Measurements from ENCODE around the gene TPRG1L. TPM values are rescaled to one million over a fixed set of nuclear protein-coding genes. Genes with fewer than 3 reads are reported as not detected.
A peak's percentile ranks its signal among the peaks of the same experiment; 100 is the strongest.

The TPRG1L gene
- total RNA-seq, 1 donor from 2014 or later = 26.5 TPM

DNA sequence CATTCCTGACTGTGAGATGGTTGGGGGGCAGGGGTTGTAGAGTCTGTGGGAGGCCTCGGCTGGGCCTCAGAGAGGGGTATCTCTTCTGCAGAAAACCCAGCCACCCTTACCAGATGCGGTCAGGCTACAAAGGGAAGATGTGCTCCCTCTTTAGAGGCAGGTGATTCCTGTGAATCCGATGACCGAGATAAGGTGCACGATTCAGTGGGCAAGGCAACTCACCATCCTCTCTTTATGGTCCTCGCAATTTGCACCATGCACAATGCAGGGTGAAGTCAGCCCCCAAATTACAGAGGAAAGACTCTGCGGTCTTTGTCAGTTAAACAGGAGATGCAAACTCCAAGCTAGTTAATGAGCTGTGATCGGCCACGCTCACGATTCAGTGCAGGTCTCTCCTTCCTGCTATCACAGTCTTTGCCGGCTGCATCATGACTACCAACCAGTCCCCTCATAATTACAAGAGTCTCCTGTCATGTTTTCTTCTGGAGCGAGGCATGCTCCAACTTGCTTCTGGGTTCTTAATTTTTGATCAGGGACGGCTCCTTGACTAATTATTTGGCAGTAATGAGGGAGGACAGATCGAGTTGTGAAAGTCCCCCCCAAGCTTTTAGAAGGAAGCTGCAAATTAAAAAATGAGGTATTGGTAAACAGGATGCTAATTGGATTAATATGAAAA, 40.0 kb downstream of the TPRG1L start:
- H3K27ac Mint-ChIP-seq = peak overlapping the region; percentile 91
- H3K27me3 Mint-ChIP-seq = no peaks in the 10 kb centered on the region
- no peaks in the 10 kb centered on the region for H3K36me3 Mint-ChIP-seq (ENCODE audit: low read depth)
- POLR2A ChIA-PET = interaction anchor here (0.9 to 4.9 kb wide), 5 partner anchors 9 to 14 kb away, joined by 3 to 89 read pairs (median 3); partner anchors contain the start of gene TP73
- ATAC-seq (ENCODE audit: low read depth) (no peak), DNase-seq (no peak)
- TF ChIP-seq, protein P1, sequence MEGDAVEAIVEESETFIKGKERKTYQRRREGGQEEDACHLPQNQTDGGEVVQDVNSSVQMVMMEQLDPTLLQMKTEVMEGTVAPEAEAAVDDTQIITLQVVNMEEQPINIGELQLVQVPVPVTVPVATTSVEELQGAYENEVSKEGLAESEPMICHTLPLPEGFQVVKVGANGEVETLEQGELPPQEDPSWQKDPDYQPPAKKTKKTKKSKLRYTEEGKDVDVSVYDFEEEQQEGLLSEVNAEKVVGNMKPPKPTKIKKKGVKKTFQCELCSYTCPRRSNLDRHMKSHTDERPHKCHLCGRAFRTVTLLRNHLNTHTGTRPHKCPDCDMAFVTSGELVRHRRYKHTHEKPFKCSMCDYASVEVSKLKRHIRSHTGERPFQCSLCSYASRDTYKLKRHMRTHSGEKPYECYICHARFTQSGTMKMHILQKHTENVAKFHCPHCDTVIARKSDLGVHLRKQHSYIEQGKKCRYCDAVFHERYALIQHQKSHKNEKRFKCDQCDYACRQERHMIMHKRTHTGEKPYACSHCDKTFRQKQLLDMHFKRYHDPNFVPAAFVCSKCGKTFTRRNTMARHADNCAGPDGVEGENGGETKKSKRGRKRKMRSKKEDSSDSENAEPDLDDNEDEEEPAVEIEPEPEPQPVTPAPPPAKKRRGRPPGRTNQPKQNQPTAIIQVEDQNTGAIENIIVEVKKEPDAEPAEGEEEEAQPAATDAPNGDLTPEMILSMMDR (IDR thresholded peaks at IDR 0.05) = no peak
- H3K4me3 Mint-ChIP-seq = peak overlapping the region; percentile 44
- intact Hi-C loops (cut with micrococcal nuclease) = no loop called here
- no peaks in the 10 kb centered on the region for H3K9me3 Mint-ChIP-seq
- CTCF ChIA-PET = interaction anchor here (2.2 kb wide), 1 partner anchor 12 kb away, joined by 9 read pairs; no protein-coding TSS in a partner anchor
- H3K4me1 Mint-ChIP-seq = peaks cover 50% of the 10 kb centered on the region

DNA sequence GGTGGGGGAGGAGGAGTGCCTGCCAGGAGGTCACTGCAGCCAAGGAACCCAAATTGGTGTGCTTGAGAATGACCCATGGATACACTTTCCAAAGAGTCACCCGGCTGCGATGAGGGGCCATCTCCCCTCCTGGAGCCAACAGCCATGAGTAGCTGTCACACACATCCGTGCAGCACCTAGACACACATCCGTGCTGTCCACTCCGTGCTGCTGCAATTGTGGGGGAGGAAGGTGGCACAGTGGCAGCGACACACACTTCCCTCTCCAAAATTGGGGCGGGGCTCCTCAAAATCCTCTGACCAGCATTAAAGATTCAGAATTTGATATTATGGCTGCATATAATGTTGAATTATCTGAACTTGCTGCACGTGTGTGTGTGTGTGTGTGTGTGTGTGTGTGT, 43.3 kb downstream of the TPRG1L start:
- peak overlapping the region; percentile 15 for H3K27ac Mint-ChIP-seq
- ATAC-seq (ENCODE audit: low read depth) (no peak), DNase-seq (no peak)
- H3K27me3 Mint-ChIP-seq = no peaks in the 10 kb centered on the region
- no peaks in the 10 kb centered on the region for H3K9me3 Mint-ChIP-seq
- intact Hi-C loops (cut with micrococcal nuclease) = no loop called here
- no peak overlapping the region for H3K4me3 Mint-ChIP-seq
- CTCF ChIA-PET = no interaction called here
- TF ChIP-seq, protein P1 (IDR thresholded peaks at IDR 0.05) = no peak
- POLR2A ChIA-PET = interaction anchor here (1.3 to 4.9 kb wide), 4 partner anchors 9 to 19 kb away, joined by 4 to 89 read pairs (median 26); partner anchors contain the start of gene WRAP73
- H3K4me1 Mint-ChIP-seq = peaks cover 63% of the 10 kb centered on the region
- no peaks in the 10 kb centered on the region for H3K36me3 Mint-ChIP-seq (ENCODE audit: low read depth)

DNA sequence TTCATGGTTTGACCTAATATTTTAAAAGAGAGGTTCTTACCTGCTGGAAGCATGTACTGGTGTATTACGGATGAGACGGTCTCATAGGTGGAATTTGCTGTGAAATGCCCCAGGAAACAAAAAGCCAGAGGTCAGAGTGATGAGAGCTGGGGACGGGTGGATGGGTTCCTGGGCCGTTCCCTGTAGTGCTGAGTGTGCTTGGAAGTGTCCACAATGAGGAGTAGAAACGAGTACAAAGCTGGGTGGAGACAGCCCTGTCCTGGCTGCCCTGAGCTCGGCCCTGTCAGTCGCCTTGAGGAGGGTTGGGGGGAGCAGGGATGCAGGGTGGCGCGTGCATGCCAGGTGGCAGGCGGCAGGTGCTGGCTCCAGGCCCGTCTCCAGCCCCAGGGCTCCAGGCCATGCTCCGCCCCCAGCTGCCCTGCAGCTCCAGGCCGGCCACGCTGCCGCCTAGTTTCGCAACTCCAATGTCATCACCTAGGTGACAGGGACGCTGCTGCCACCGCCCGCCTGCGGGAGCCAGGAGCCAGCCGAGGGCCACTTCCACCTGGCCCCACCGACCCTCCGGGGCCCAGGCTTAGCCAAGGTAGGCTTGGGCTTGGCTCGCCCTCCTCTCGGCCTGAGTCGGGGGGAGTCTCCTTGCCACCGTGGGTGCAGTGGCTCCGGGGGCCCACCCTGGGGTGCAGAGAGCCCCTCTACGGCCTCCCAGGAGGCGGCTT, 43.9 kb downstream of the TPRG1L start:
- intact Hi-C loops (cut with micrococcal nuclease) = no loop called here

DNA sequence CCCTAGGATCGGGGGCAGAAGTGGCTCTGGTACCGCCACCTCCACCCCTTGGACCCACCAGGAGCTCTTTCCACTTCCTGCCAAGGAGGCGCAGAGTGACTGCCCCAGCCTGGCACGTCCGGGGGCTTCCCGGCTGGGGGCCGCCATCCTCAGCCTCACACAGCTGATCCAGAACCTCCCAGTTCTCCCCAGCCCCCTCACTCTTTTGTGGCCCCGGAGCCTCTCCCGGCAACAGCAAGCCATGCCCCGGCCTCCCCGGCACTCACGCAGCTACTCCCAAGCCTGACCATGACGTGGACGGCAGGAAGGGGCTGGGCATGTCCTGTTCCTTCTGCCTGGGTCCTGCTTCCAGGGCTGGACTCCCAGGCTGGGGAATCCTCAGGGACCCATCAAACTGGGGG, 44.6 kb downstream of the TPRG1L start:
- intact Hi-C loops (cut with micrococcal nuclease) = no loop called here
- TF ChIP-seq, protein P1 (IDR thresholded peaks at IDR 0.05) = no peak
- Mint-ChIP-seq H3K36me3 (ENCODE audit: low read depth) (no peaks in the 10 kb centered on the region), H3K9me3 (no peaks in the 10 kb centered on the region), H3K27ac (no peak overlapping the region), H3K4me1 (peaks cover 72% of the 10 kb centered on the region), H3K4me3 (no peak overlapping the region), H3K27me3 (no peaks in the 10 kb centered on the region)
- ChIA-PET POLR2A (interaction anchor here (0.7 to 1.3 kb wide), 2 partner anchors 9 to 12 kb away, joined by 4 read pairs; no protein-coding TSS in a partner anchor), CTCF (no interaction called here)
- DNase-seq (no peak), ATAC-seq (ENCODE audit: low read depth) (no peak)

More for the DNA sequence above, 43.9 kb downstream of the TPRG1L start:
- ChIA-PET CTCF (no interaction called here), POLR2A (interaction anchor here (0.7 to 4.9 kb wide), 3 partner anchors 9 to 12 kb away, joined by 4 to 89 read pairs (median 4); no protein-coding TSS in a partner anchor)
- DNase-seq (no peak), ATAC-seq (ENCODE audit: low read depth) (no peak)
- TF ChIP-seq, protein P1 (IDR thresholded peaks at IDR 0.05) = no peak
- H3K4me1 Mint-ChIP-seq = peaks cover 69% of the 10 kb centered on the region
- no peaks in the 10 kb centered on the region for H3K27me3 Mint-ChIP-seq
- H3K27ac Mint-ChIP-seq = peak overlapping the region; percentile 15
- H3K4me3 Mint-ChIP-seq = no peak overlapping the region
- H3K9me3 Mint-ChIP-seq = no peaks in the 10 kb centered on the region
- H3K36me3 Mint-ChIP-seq (ENCODE audit: low read depth) = no peaks in the 10 kb centered on the region

DNA sequence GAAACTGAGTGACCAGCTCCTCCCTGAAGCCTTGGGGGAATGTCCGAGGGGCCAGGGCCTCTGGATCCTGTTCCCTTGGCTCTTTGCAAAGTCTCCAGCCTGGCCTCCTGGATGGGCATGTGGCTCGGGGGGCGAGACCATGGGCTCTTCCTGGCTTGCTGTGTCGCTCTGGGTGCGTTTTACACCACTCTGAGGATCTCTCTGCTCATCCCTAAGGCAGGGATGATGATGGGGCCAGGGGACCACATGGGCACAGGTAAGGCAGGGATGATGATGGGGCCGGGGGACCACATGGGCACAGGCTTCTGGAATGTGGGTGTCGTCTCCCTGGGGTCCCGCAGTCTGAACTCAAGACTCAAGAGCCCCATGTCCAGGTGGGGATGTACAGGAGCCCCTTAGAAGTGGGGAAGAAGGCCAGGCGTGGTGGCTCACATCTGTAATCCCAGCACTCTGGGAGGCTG, 45.2 kb downstream of the TPRG1L start:
- no peaks in the 10 kb centered on the region for H3K36me3 Mint-ChIP-seq (ENCODE audit: low read depth)
- DNase-seq (no peak), ATAC-seq (ENCODE audit: low read depth) (no peak)
- H3K9me3 Mint-ChIP-seq = no peaks in the 10 kb centered on the region
- no peak overlapping the region for H3K4me3 Mint-ChIP-seq
- no peaks in the 10 kb centered on the region for H3K27me3 Mint-ChIP-seq
- no peak overlapping the region for H3K27ac Mint-ChIP-seq
- TF ChIP-seq, protein P1 (IDR thresholded peaks at IDR 0.05) = no peak
- intact Hi-C loops (cut with micrococcal nuclease) = no loop called here
- peaks cover 67% of the 10 kb centered on the region for H3K4me1 Mint-ChIP-seq
- CTCF ChIA-PET = no interaction called here
- POLR2A ChIA-PET = no interaction called here
